Smooth muscle cell (in vitro differentiated cells): Measurements from ENCODE around the gene RTCA. TPM values are rescaled to one million over a fixed set of nuclear protein-coding genes. Genes with fewer than 3 reads are reported as not detected.
"Not testable (repeated sequence)": the region's sequence is repeated elsewhere in the genome, so short reads cannot be mapped to it uniquely, and the experiment has no call there.

Source experiments
- DNase-seq: peaks from one replicate; lab custom pipeline; 2025; ENCODE audit not compliant: unreplicated experiment; lab: John Stamatoyannopoulos, UW
- H2AFZ ChIP-seq: fragments of 200-600 bp; sonication (generic); 2 replicates; pipeline ENCODE4 v1.6.0; 2016; ENCODE audit warnings: antibody characterized with exemption, low read depth, mild to moderate bottlenecking
- H3F3A ChIP-seq: fragments of 200-600 bp; sonication (generic); 2 replicates; pipeline ENCODE4 v1.6.0; 2017; ENCODE audit warnings: antibody characterized with exemption, low read depth
- H3K27ac ChIP-seq: fragments of 200-600 bp; sonication (generic); 2 replicates; pipeline ENCODE4 v1.5.1; 2016; ENCODE audit warnings: low read depth, mild to moderate bottlenecking
- H3K27me3 ChIP-seq: fragments of 200-600 bp; sonication (generic); 2 replicates; pipeline ENCODE4 v1.6.1; 2016; ENCODE audit warnings: low read depth, mild to moderate bottlenecking
- H3K36me3 ChIP-seq: fragments of 200-600 bp; sonication (generic); 2 replicates; pipeline ENCODE4 v1.5.1; 2016; ENCODE audit warnings: low read depth
- H3K4me1 ChIP-seq: fragments of 200-600 bp; sonication (generic); 2 replicates; pipeline ENCODE4 v1.5.1; 2016; ENCODE audit warnings: low read depth
- H3K4me2 ChIP-seq: fragments of 200-600 bp; sonication (generic); 2 replicates; pipeline ENCODE4 v1.6.0; 2016; ENCODE audit warnings: mild to moderate bottlenecking
- H3K4me3 ChIP-seq: fragments of 200-600 bp; sonication (generic); 2 replicates; pipeline ENCODE4 v1.5.1; 2016; ENCODE audit warnings: mild to moderate bottlenecking
- H3K79me2 ChIP-seq: fragments of 200-600 bp; sonication (generic); 2 replicates; pipeline ENCODE4 v1.6.0; 2016; ENCODE audit warnings: low read depth, mild to moderate bottlenecking
- H3K9ac ChIP-seq: fragments of 200-600 bp; sonication (generic); 2 replicates; pipeline ENCODE4 v1.6.0; 2016; ENCODE audit warnings: low read depth
- H3K9me3 ChIP-seq: fragments of 200-600 bp; sonication (generic); replicated peaks from 2 replicates; pipeline ENCODE4 v1.5.1; 2016; ENCODE audit warnings: low read depth
- H4K20me1 ChIP-seq: fragments of 200-600 bp; sonication (generic); 2 replicates; pipeline ENCODE4 v1.6.0; 2016; ENCODE audit warnings: low read depth
- CTCF ChIP-seq: fragments of 200-600 bp; sonication (generic); IDR thresholded peaks from 2 replicates; pipeline ENCODE4 v1.5.1; 2017; ENCODE audit warnings: borderline replicate concordance, mild to moderate bottlenecking, antibody characterized with exemption; ENCODE audit not compliant: insufficient read depth, poor library complexity, severe bottlenecking
- WGBS: methylation state at CpG from one replicate; pipeline ENCODE4 v1.1.7; 2016; ENCODE audit warnings: low lambda C conversion rate; 5-methylcytosine and 5-hydroxymethylcytosine counted together
- polyA plus RNA-seq: library from polyadenylated mRNA; unstranded; fragments of >200 nt; fragmentation: Nextera tagmentation; extraction: Ambion mirVana; gene quantifications from 2 replicates; pipeline ENCODE4 v1.2.1, GENCODE V29; 2016
- total RNA-seq: library from RNA; depleted of rRNA; stranded (reverse); fragments of >200 nt; gene quantifications from 2 replicates; pipeline ENCODE4 v1.2.3, GENCODE V29; 2014

The RTCA gene
- total and polyA plus RNA-seq, 2 experiments from 2014 or later: 51.7 to 67.5 TPM

DNA sequence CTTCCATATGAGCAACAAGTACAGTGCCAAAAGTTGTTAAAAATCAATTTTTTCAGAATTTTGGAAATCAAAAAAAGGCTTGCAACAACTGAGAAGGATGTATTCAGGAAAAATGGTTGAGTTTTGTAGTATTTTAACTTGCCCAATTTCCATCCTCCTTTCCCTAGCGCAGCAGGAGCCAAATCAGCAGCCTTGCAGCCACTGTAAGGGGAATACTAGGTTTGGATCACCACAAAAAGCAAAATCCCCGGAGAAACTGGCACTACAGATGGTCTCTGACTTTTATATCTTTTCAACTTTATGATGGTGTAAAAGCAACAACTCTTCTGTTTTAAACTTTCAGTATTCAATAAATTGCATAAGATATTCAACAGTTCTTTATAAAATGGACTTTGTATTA is 34.3 kb upstream of the RTCA start:
- Histone ChIP-seq H3K79me2 (no peaks in the 10 kb centered on the region), H3K9me3 (no peaks in the 10 kb centered on the region), H3K27me3 (no peaks in the 10 kb centered on the region), H3K4me3 (no peak overlapping the region), H3K36me3 (peaks cover 8% of the 10 kb centered on the region), H3K9ac (no peak overlapping the region), H3F3A (no peaks in the 10 kb centered on the region), H2AFZ (no peak overlapping the region), H4K20me1 (no peaks in the 10 kb centered on the region), H3K4me1 (no peaks in the 10 kb centered on the region), H3K27ac (no peak overlapping the region), H3K4me2 (no peak overlapping the region)
- TF ChIP-seq CTCF: no peak
- 100% methylated on average over 2 of the region's 2 CpGs for WGBS
- no peak for DNase-seq

DNA sequence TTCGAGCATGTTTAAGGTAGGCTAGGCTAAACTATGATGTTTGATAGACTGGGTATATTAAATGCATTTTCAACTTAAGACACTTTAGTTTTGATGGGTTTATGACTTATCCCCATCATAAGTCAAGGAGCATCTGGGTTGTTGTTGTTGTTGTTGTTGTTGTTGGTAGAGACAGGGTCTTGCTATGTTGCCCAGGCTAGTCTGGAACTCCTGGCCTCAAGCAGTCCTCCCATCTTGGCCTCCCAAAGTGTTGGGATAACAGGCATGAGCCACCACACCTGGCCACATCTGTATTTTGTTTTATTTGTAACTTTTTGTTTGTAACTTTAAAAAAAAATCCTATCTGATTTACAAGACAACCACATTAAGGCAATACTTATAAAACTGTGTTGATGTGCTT is 33.9 kb upstream of the RTCA start:
- H3K27ac ChIP-seq: no peak overlapping the region
- no peaks in the 10 kb centered on the region for H4K20me1 ChIP-seq
- peaks cover 8% of the 10 kb centered on the region for H3K36me3 ChIP-seq
- H3K4me2 ChIP-seq: no peak overlapping the region
- H3F3A ChIP-seq: no peaks in the 10 kb centered on the region
- no peak overlapping the region for H3K9ac ChIP-seq
- no peaks in the 10 kb centered on the region for H3K27me3 ChIP-seq
- WGBS: 97% methylated on average over 1 of the region's 1 CpG
- no peak overlapping the region for H2AFZ ChIP-seq
- no peak overlapping the region for H3K4me3 ChIP-seq
- no peaks in the 10 kb centered on the region for H3K4me1 ChIP-seq
- no peak for DNase-seq
- no peak for TF ChIP-seq CTCF
- no peaks in the 10 kb centered on the region for H3K79me2 ChIP-seq
- H3K9me3 ChIP-seq: no peaks in the 10 kb centered on the region

DNA sequence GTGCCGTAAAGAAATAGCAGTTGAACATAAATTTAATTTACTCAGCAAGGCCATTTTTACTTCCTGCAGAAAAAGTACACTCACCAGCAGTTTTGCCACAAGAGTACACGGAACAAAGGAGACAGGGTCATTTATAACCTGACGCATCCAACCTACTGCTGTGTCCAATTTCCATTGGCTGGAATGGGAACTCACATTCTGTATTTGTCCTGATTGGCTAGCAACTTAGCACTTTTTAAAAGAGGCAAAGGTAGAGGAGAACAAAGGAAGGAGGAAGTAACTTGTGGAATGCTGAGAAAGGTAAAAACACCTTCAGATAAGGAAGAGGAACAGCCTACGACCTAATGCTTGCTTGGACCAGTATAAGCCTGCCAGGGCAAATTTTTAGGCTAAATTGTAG is 32.5 kb upstream of the RTCA start:
- H3K4me2 ChIP-seq, H3F3A ChIP-seq, H2AFZ ChIP-seq, H3K4me1 ChIP-seq, H3K36me3 ChIP-seq, H4K20me1 ChIP-seq, H3K27me3 ChIP-seq, H3K79me2 ChIP-seq, H3K9ac ChIP-seq, H3K4me3 ChIP-seq, DNase-seq, H3K9me3 ChIP-seq, H3K27ac ChIP-seq: not testable (repeated sequence)
- WGBS: 91% methylated on average over 4 of the region's 4 CpGs

DNA sequence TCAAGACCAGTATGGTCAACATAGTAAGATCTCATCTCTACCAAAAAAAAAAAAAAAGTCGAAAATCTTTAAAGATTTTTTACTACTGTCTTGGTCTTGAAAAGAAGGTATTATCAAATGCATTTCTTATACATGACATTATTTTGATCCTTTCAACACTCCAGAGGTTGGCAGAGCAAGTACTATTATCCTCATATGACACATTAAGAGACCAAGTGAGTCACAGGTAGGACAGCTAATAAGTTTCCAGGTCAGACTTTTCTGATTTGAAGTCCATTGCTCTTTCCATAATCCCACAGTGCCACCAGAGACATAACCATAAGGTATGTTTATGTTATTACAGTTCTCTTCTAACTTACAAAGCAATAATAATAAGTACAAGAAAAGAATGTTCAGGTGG is 31.6 kb upstream of the RTCA start:
- DNase-seq: no peak
- Histone ChIP-seq H3K9ac (no peak overlapping the region), H3F3A (no peaks in the 10 kb centered on the region), H2AFZ (no peak overlapping the region), H3K4me2 (no peak overlapping the region), H3K36me3 (peaks cover 8% of the 10 kb centered on the region), H3K79me2 (no peaks in the 10 kb centered on the region), H3K4me3 (no peak overlapping the region), H4K20me1 (no peaks in the 10 kb centered on the region), H3K27me3 (no peaks in the 10 kb centered on the region), H3K27ac (no peak overlapping the region), H3K4me1 (no peaks in the 10 kb centered on the region), H3K9me3 (no peaks in the 10 kb centered on the region)
- WGBS: 90% methylated on average over 1 of the region's 1 CpG
- TF ChIP-seq CTCF: no peak
